Smooth muscle cell of the brain vasculature (primary cell): ENCODE measurements around the gene BRCA2.

Experiments used
- DNase-seq: peaks from one replicate; pipeline ENCODE4 v3.0.0-alpha.2; 2012; ENCODE audit warnings: low read depth, low spot score

BRCA2 gene

GRCh38 chr13:32315238-32316027 is at the start of gene BRCA2, which contains the start of gene ZAR1L:
Gene BRCA2 (plus strand): TSS chr13:32315508. CDS start chr13:32316461, 953 bp downstream.
Gene ZAR1L (minus strand): TSS chr13:32315363. CDS start chr13:32311925, 3,438 bp downstream.
- peak; percentile 63 for DNase-seq

GRCh38 chr13:32265726-32266125 is 49.6 kb upstream of the BRCA2 start:
- no peak for DNase-seq

- no peak for DNase-seq
These were observed 49.2 kb upstream of the BRCA2 start for GRCh38 chr13:32266130-32266529.

- no peak for DNase-seq
These were observed 47.4 kb upstream of the BRCA2 start for GRCh38 chr13:32267836-32268439.

GRCh38 chr13:32272021-32272683 is 43.2 kb upstream of the BRCA2 start:
- no peak for DNase-seq

GRCh38 chr13:32277839-32278238 is 37.5 kb upstream of the BRCA2 start:
- DNase-seq, result no peak

- no peak for DNase-seq
These were observed 36.9 kb upstream of the BRCA2 start for GRCh38 chr13:32278426-32278825.

GRCh38 chr13:32281096-32281495 is 34.2 kb upstream of the BRCA2 start:
- no peak for DNase-seq

GRCh38 chr13:32282096-32282711 is 33.1 kb upstream of the BRCA2 start:
- no peak for DNase-seq

GRCh38 chr13:32284927-32285632 is 30.2 kb upstream of the BRCA2 start:
- DNase-seq, result peak; percentile 59

- no peak for DNase-seq
These were observed 29.7 kb upstream of the BRCA2 start for GRCh38 chr13:32285633-32285965.

GRCh38 chr13:32297206-32297605 is 18.1 kb upstream of the BRCA2 start:
- no peak for DNase-seq

- DNase-seq, result no peak
These were observed 16.6 kb upstream of the BRCA2 start for GRCh38 chr13:32298695-32299094.

- no peak for DNase-seq
These were observed 15.4 kb upstream of the BRCA2 start for GRCh38 chr13:32299893-32300292.

GRCh38 chr13:32300406-32300805 is 14.9 kb upstream of the BRCA2 start:
- no peak for DNase-seq

- no peak for DNase-seq
These were observed 14.4 kb upstream of the BRCA2 start for GRCh38 chr13:32300920-32301319.

- no peak for DNase-seq
These were observed 12.8 kb upstream of the BRCA2 start for GRCh38 chr13:32302461-32302860.

- no peak for DNase-seq
These were observed 9.7 kb upstream of the BRCA2 start for GRCh38 chr13:32305646-32306045.

- DNase-seq, result no peak
These were observed 5.8 kb upstream of the BRCA2 start for GRCh38 chr13:32309312-32310133.

- no peak for DNase-seq
These were observed 5.1 kb upstream of the BRCA2 start for GRCh38 chr13:32310134-32310706.
